GM10248 (cell line): ENCODE results near the gene CREB3L4.
A peak's percentile ranks its signal among the peaks of the same experiment; 100 is the strongest.

Experiments
- CTCF ChIA-PET: fragments of 300-600 bp; sonication (Branson Sonifier 250); formaldehyde crosslinking; extraction: SDS; loops from one replicate; lab custom pipeline; 2021; ENCODE audit warnings: antibody characterized with exemption; lab: Yijun Ruan, JAX
- POLR2A ChIA-PET: fragments of 350-650 bp; sonication (Branson Sonifier 250); formaldehyde crosslinking; extraction: SDS; loops from one replicate; lab custom pipeline; 2020; ENCODE audit warnings: antibody characterized with exemption; lab: Yijun Ruan, JAX
- DNase-seq: peaks from one replicate; pipeline ENCODE4 v3.0.0; 2012; ENCODE audit errors: extremely low spot score
- TF ChIP-seq, protein P1 (sequence below): IDR thresholded peaks from 2 replicates; pipeline ENCODE4 v1.5.1; 2012; ENCODE audit warnings: mild to moderate bottlenecking, low read depth; ENCODE audit errors: extremely low read depth, missing control alignments, control extremely low read depth

CREB3L4 gene

DNA sequence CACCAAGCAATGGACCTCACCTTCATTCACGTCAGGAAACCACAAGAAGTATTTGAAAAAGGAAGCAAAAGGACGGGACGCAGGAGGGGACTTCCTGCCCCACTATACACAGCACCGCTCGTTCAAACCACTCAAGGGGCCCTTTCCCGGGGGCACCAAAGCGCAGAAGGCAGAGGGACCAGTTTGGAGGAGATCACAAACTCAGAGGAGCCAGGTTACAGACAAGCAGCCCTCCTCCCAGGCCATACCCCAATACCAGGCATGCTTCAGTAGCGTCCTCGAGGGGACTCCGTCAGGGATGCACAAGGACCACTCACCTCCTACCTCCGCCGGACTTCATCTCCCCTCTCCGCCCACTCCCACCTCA lies 10.0 kb upstream of the CREB3L4 start:
- TF ChIP-seq, protein P1, sequence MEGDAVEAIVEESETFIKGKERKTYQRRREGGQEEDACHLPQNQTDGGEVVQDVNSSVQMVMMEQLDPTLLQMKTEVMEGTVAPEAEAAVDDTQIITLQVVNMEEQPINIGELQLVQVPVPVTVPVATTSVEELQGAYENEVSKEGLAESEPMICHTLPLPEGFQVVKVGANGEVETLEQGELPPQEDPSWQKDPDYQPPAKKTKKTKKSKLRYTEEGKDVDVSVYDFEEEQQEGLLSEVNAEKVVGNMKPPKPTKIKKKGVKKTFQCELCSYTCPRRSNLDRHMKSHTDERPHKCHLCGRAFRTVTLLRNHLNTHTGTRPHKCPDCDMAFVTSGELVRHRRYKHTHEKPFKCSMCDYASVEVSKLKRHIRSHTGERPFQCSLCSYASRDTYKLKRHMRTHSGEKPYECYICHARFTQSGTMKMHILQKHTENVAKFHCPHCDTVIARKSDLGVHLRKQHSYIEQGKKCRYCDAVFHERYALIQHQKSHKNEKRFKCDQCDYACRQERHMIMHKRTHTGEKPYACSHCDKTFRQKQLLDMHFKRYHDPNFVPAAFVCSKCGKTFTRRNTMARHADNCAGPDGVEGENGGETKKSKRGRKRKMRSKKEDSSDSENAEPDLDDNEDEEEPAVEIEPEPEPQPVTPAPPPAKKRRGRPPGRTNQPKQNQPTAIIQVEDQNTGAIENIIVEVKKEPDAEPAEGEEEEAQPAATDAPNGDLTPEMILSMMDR: no peak
- POLR2A ChIA-PET: interaction anchor here (0.5 to 1.7 kb wide), 3 partner anchors 10 to 35 kb away, joined by 3 to 9 read pairs (median 3); partner anchors contain the start of gene CREB3L4
- DNase-seq: peak; percentile 59
- CTCF ChIA-PET: interaction anchor here (1.2 to 2.9 kb wide), 4 partner anchors 9 to 18 kb away, joined by 3 to 33 read pairs (median 8); partner anchors contain the start of genes CREB3L4 and DENND4B

DNA sequence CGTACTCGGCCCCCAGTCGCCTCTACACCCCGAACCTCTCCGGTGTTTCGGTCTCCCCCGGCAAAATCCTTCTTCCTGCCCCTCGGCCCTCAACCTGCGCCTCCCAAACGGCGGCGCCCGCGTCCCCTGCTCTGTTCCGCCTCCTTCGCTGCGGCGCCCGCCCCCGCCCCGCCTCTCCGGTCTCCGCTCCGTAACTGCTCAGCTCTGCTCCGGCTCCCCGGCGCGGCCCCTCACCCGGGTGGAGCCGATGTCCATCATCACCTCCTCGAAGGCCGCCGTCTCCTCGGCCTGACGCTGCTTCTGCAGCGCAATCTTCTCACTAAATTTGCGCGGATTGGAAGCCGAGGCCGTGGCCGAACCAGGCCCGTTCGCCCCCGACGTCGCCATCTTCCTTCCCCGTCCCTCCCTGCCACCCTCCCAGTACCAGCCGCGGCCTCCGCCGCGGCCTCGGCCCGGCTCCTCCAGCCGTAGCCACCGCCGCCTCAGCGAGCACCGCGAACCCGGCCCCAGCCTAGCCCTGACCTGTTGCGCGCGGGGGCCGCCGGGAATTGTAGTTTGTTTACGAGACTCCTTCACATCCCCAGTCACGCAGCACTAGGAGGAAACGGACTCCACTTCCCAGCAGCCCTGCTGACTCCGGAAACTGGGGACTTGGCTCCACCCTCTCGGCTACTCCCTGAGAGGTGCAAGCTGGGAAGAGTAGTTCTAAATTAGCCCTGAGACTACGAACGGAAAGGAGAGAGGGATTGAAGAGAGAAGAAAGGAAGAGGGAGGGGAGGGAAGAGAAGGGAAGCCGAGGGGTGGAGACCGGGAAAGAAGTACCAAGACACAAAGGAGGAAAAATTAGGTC lies 9.4 kb upstream of the CREB3L4 start, which contains the start of gene CRTC2:
Gene CRTC2, minus strand, starts transcription at position 502 of the 850 bp plus-strand sequence. Its CDS starts 115 bp downstream, at position 387.
- CTCF ChIA-PET: interaction anchor here (0.7 to 2.9 kb wide), 7 partner anchors 8 to 161 kb away, joined by 3 to 33 read pairs (median 4); partner anchors contain the start of genes CREB3L4 and DENND4B
- peak; percentile 97 for DNase-seq
- POLR2A ChIA-PET: interaction anchor here (0.5 to 1.7 kb wide), 6 partner anchors 9 to 35 kb away, joined by 3 to 9 read pairs (median 4); partner anchors contain the start of genes CREB3L4 and DENND4B
- TF ChIP-seq, protein P1: no peak

DNA sequence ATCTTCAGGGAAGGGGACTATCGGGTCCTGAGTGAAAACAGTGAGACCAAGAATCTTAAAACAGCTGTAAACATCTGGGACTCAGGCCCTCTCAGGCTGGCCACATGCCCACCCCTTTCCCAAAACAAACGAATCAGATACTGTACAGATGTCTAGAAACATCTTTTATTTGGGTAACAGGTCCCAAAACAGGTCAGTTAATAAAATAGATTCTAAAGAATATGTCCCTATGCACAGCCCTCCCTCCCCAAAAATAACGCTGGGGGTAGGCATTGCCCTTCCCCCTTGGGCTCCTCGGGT lies 8.8 kb upstream of the CREB3L4 start:
- TF ChIP-seq, protein P1: no peak
- ChIA-PET POLR2A (interaction anchor here (1.0 to 1.7 kb wide), 4 partner anchors 8 to 32 kb away, joined by 3 to 9 read pairs (median 4); partner anchors contain the start of genes CREB3L4 and DENND4B), CTCF (interaction anchor here (0.7 to 2.9 kb wide), 4 partner anchors 8 to 162 kb away, joined by 3 to 13 read pairs (median 4); partner anchors contain the start of genes CREB3L4 and DENND4B)
- no peak for DNase-seq

DNA sequence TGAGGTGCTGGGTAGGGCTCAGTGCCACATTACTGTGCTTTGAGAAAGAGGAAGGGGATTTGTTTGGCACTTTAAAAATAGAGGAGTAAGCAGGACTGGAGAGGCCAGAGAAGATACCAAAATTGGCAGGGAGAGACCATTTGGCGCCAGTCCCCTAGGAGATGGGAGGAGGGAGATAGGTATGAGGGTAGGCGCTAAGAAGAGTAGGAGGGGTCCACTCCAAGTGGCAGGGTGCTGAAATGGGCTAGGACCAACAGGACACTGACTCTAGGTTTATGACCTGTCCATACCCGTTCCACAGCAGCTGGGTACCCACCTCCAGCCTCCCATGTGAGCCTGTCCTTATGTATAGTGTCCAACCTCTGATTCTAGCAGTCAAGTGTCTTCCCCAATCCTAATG lies 8.2 kb upstream of the CREB3L4 start:
- TF ChIP-seq, protein P1: no peak
- no peak for DNase-seq
- POLR2A ChIA-PET: interaction anchor here (1.0 to 1.7 kb wide), 3 partner anchors 8 to 32 kb away, joined by 4 to 9 read pairs (median 4); partner anchors contain the start of genes CREB3L4 and DENND4B
- CTCF ChIA-PET: interaction anchor here (0.7 to 2.9 kb wide), 4 partner anchors 7 to 163 kb away, joined by 3 to 13 read pairs (median 4); partner anchors contain the start of genes CREB3L4 and RAB13

DNA sequence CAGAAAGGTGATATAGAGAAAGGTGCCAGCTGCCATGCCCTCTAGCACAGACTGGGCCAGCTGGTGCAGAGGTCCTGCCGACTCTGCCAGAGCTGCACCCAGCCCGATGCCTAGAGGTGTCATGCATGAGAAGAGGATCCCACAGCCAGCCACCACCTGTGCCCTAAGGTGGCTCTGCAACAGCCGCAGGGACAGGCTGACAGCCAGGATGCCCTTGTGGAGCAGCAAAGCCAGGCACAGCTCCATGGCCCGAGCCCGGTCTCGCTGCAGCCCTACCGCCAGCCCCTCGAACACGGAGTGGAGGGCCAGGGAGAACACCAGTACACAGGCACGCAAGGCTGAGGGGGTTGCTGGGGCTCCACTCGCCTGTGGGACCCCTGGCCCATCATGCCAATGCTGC lies 7.5 kb upstream of the CREB3L4 start:
- ChIA-PET POLR2A (interaction anchor here (0.7 kb wide), 1 partner anchor 40 kb away, joined by 3 read pairs; no protein-coding TSS in a partner anchor), CTCF (interaction anchor here (0.8 kb wide), 1 partner anchor 26 kb away, joined by 3 read pairs; the partner anchor contains the start of gene RAB13)
- TF ChIP-seq, protein P1: no peak
- no peak for DNase-seq

DNA sequence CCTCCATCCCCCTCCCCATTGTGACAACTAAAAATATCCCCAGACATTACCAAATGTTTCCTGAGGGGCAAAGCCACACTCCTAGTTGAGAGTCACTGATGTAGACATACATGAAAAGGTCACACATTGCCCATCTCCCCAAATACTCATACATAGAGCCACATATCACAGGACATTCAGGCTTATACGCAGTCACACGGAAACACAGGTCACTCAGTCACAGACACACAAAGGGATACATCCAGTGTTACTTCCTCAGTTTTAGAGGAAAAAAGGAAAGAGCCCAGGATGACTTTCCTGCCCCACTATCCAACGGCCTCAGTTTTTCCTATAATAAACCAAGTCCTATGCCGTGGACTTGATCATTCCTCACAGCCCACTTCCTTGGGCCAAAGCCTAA lies 6.3 kb upstream of the CREB3L4 start:
- ChIA-PET POLR2A (interaction anchor here (2.1 kb wide), 1 partner anchor 29 kb away, joined by 5 read pairs; the partner anchor contains the start of gene RPS27), CTCF (interaction anchor here (1.4 to 4.3 kb wide), 3 partner anchors 15 to 165 kb away, joined by 4 to 23 read pairs (median 8); partner anchors contain the start of gene DENND4B)
- no peak for DNase-seq
- TF ChIP-seq, protein P1: no peak
